AG04450 (cell line): ENCODE data around the gene INTS7. TPM values are rescaled to one million over a fixed set of nuclear protein-coding genes. Genes with fewer than 3 reads are reported as not detected.

Experiments used
- CTCF ChIA-PET: fragments of 300-600, 350-600 bp; formaldehyde crosslinking; extraction: SDS; loops from one replicate; lab custom pipeline; 2022; ENCODE audit warnings: antibody characterized with exemption, inconsistent platforms; lab: Charles Lee
- POLR2A ChIA-PET: fragments of 350-600 bp; formaldehyde crosslinking; extraction: SDS; loops from one replicate; lab custom pipeline; 2021; ENCODE audit warnings: antibody characterized with exemption, inconsistent platforms; lab: Yijun Ruan, JAX
- DNase-seq: peaks from one replicate; pipeline ENCODE4 v3.0.0-alpha.2; 2011; ENCODE audit warnings: low read depth, low spot score
- H3K27ac ChIP-seq: one replicate; pipeline ENCODE4 v1.5.1; 2012; ENCODE audit warnings: low read depth, low read length, control low read depth
- H3K27me3 ChIP-seq: one replicate; pipeline ENCODE4 v1.6.0; 2012; ENCODE audit warnings: low read length; ENCODE audit not compliant: control insufficient read depth, insufficient read depth
- H3K4me3 ChIP-seq: 2 replicates; pipeline ENCODE4 v1.5.1; 2011; ENCODE audit warnings: mild to moderate bottlenecking, low read depth, low read length, control low read depth
- H3K9me3 ChIP-seq: 2 replicates; pipeline ENCODE4 v1.5.1; 2012; ENCODE audit warnings: low read length; ENCODE audit not compliant: control insufficient read depth, insufficient read depth
- polyA plus RNA-seq: library from polyadenylated mRNA; depleted of rRNA; stranded (reverse); fragments of >200 nt; gene quantifications from 2 replicates; pipeline ENCODE4 v1.2.3, GENCODE V29; 2011
- TF ChIP-seq, protein P1 (sequence below): IDR thresholded peaks from 2 replicates; pipeline ENCODE4 v1.5.1; 2011; ENCODE audit warnings: low read depth, low read length, control low read depth, inconsistent platforms

The INTS7 gene
- polyA plus RNA-seq, 1 experiment, result 20.1 TPM

DNA sequence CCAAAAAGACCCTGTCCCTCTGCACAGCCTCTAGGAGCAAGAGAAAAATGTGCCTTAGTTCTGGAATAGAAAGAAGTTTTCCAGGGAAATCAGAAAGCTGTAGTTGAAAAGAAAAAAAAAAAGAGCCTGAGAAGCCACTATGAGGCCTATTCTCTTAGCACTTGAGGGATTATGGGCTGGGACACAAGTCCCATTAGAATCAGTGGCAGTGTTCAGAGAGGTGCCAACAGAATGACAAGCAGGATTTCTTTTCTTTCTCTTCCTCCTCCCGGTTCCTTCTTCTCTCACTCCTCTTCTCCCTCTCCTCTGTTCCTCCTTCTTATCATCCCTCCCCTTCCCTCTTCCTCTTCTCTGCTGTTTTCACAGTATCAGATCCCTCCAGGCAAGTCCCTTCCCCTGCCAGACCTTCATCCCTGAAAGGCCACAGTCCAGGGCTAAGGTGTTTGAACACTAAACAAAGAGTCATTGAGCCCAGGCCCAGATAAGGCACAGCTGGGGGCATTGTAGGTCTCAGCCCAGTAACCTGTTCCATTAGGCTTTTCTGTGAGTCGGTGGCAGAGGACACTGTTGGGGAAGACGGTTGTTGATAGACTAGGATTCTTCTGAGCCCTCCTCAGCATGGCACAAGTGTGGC is 140.1 kb downstream of the INTS7 start:
- no peak overlapping the region for H3K4me3 ChIP-seq
- ChIA-PET POLR2A (no interaction called here), CTCF (no interaction called here)
- H3K27ac ChIP-seq, result no peak overlapping the region
- DNase-seq, result no peak
- TF ChIP-seq, protein P1, sequence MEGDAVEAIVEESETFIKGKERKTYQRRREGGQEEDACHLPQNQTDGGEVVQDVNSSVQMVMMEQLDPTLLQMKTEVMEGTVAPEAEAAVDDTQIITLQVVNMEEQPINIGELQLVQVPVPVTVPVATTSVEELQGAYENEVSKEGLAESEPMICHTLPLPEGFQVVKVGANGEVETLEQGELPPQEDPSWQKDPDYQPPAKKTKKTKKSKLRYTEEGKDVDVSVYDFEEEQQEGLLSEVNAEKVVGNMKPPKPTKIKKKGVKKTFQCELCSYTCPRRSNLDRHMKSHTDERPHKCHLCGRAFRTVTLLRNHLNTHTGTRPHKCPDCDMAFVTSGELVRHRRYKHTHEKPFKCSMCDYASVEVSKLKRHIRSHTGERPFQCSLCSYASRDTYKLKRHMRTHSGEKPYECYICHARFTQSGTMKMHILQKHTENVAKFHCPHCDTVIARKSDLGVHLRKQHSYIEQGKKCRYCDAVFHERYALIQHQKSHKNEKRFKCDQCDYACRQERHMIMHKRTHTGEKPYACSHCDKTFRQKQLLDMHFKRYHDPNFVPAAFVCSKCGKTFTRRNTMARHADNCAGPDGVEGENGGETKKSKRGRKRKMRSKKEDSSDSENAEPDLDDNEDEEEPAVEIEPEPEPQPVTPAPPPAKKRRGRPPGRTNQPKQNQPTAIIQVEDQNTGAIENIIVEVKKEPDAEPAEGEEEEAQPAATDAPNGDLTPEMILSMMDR, result no peak
- peaks cover 5% of the 10 kb centered on the region for H3K27me3 ChIP-seq
- H3K9me3 ChIP-seq, result no peaks in the 10 kb centered on the region

DNA sequence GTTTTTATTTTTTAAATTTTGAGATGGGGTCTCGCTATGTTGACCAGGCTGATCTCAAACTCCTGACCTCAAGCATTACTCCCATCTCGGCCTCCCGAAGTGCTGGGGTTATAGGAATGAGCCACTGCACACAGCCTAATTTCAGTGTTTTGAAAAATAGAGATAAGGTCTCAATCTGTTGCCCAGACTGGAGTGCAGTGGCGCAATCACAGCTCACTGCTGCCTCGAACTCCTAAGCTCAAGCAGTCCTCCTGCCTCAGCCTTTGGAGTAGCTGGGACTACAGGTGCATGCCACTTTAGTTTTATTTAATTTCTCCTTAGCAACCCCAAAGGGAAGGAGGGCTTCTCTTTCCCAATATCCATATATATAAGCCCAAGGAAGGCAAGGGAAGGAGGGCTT is 141.0 kb downstream of the INTS7 start:
- Histone ChIP-seq H3K4me3 (no peak overlapping the region), H3K27me3 (peaks cover 5% of the 10 kb centered on the region), H3K9me3 (peaks cover under 1% of the 10 kb centered on the region; the same call in 1 of the 2 replicates), H3K27ac (no peak overlapping the region)
- ChIA-PET POLR2A (no interaction called here), CTCF (no interaction called here)
- DNase-seq, result no peak
- TF ChIP-seq, protein P1, result no peak

DNA sequence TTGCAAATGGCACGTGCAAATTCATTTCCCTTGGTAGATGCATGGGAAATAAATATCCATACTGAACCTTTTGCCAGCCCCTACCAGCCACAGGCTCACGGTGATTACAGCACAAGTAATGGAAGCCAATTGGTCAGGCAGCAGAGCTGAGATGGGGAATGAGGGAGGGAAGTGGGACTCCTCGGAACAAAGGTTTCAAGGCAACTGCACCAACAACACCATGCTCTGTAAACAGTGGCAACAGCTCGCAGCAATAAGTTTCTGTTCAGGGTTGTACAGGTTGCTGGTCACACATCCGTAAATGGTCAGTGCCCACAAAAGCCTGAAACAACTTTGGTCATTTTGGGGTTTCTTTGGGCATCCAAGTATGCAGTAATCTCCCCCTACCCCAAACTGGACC is 142.1 kb downstream of the INTS7 start:
- TF ChIP-seq, protein P1, result no peak
- Histone ChIP-seq H3K27ac (no peak overlapping the region), H3K9me3 (peaks cover 2% of the 10 kb centered on the region; the same call in 1 of the 2 replicates), H3K4me3 (no peak overlapping the region), H3K27me3 (peaks cover 5% of the 10 kb centered on the region)
- ChIA-PET CTCF (interaction anchor here (1.4 kb wide), 1 partner anchor 20 kb away, joined by 3 read pairs; no protein-coding TSS in a partner anchor), POLR2A (no interaction called here)
- no peak for DNase-seq

DNA sequence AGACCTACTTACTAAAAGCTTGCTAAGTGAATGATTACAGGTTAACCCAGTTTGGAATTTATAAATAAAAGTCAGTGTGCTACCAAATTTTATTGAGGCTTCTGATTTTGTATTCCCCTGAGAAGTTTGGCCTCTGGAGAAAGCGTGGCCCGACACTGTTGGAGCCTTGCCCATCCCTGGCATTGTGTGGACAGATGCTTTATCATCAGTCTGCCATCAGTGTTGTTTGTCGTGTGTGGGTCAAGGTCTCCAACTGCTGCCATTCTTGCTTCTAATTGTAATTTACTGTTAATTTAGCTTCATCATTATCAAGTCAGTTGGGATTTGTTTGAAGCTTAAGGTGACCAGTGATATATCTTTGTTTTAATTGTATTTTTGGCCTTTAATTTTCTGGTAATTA is 142.8 kb downstream of the INTS7 start:
- TF ChIP-seq, protein P1, result no peak
- CTCF ChIA-PET, result interaction anchor here (1.4 kb wide), 1 partner anchor 20 kb away, joined by 3 read pairs; no protein-coding TSS in a partner anchor
- Histone ChIP-seq H3K4me3 (no peak overlapping the region), H3K9me3 (peaks cover 2% of the 10 kb centered on the region; the same call in 1 of the 2 replicates), H3K27me3 (peaks cover 5% of the 10 kb centered on the region), H3K27ac (no peak overlapping the region)
- DNase-seq, result no peak
- POLR2A ChIA-PET, result no interaction called here

DNA sequence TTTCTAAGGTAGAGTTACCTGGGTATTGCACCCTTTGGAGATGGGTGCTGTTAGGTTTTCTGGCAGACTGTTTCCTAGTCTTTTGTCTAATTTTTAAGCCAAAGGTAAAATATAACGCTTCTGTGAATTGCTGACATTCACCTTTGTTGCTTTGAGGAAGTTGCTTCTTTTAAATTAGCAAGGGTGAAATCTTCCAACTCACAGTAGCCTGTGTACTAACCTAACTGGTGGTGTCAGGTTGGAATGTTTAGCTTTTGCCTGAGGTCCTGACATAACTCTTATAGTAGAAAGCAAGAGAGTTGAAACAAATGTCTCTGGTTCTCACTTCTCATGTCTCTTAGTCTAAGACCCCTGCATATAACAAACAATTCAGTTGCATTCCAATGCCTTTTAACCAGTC is 143.6 kb downstream of the INTS7 start:
- ChIA-PET POLR2A (no interaction called here), CTCF (interaction anchor here (1.4 kb wide), 1 partner anchor 19 kb away, joined by 3 read pairs; no protein-coding TSS in a partner anchor)
- Histone ChIP-seq H3K9me3 (peaks cover 2% of the 10 kb centered on the region; the same call in 1 of the 2 replicates), H3K27me3 (peaks cover 5% of the 10 kb centered on the region), H3K4me3 (no peak overlapping the region), H3K27ac (no peak overlapping the region)
- no peak for DNase-seq
- TF ChIP-seq, protein P1, result no peak
